SH-SY5Y (cell line): ENCODE results near the gene BTAF1.

Experiments
- GATA2 ChIP-seq: IDR thresholded peaks from 2 replicates; pipeline ENCODE4 v1.6.1; 2011; ENCODE audit warnings: mild to moderate bottlenecking, low read depth, low read length
- GATA3 ChIP-seq: IDR thresholded peaks from 2 replicates; pipeline ENCODE4 v1.6.1; 2011; ENCODE audit warnings: low read depth, mild to moderate bottlenecking, low read length, moderate library complexity

DNA sequence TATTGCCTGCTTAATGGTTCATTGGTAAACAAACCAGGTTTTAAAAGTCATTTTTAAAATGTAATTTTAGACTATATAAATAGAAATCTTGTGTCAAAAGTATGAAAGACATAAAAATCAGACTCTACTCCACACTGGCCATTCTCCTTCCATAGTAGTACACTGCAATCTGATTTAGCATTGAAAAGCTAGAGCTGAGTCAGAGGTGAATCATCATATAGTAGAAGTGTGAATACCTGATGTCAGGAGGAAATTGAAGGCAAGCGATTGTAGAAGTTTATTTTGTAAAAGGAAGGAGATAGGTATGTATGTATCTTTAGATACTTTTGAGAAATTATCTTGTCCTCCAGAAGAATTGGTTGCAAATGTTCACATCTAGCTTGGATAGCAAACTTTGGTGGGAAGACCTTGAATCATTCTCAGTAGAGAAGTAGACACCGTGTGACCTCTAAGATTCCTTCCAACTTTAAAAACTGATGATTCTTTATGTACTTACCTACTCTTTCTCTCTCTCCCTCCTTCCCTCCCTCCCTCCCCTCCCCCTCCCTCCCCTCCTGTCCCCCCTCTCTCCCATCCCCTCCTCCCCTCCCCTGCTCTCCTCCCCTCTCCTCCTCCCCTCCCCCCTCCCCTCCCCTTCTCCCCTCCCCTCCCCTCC lies 88.1 kb downstream of the BTAF1 start:
- TF ChIP-seq GATA2 = no peak
- no peak for TF ChIP-seq GATA3
